Stomach (tissue), 4 donors: Measurements from ENCODE around the gene ANKS1B.

Experiments used
- EP300 ChIP-seq: sonication (generic); formaldehyde crosslinking; IDR thresholded peaks from one replicate; pipeline ENCODE4 v1.6.1; 2017; ENCODE audit warnings: antibody characterized with exemption
- POLR2AphosphoS5 ChIP-seq, 3 donors: sonication (generic); formaldehyde crosslinking; IDR thresholded peaks; one replicate each; pipeline ENCODE4 v1.6.1; 2016; ENCODE audit warnings: antibody characterized with exemption in 3 of 3
- TF ChIP-seq, protein P1 (sequence below), 7 experiments: fragments of 450-650 bp in 4 of 7; fragments of 200-600 bp in 3 of 7; sonication (generic) in 3 of 7; IDR thresholded peaks; one replicate each; pipeline ENCODE4 v1.5.1; 2016 to 2019; ENCODE audit warnings: antibody characterized with exemption in 7 of 7, control low read depth in 2 of 7, mild to moderate bottlenecking in 1 of 7

DNA sequence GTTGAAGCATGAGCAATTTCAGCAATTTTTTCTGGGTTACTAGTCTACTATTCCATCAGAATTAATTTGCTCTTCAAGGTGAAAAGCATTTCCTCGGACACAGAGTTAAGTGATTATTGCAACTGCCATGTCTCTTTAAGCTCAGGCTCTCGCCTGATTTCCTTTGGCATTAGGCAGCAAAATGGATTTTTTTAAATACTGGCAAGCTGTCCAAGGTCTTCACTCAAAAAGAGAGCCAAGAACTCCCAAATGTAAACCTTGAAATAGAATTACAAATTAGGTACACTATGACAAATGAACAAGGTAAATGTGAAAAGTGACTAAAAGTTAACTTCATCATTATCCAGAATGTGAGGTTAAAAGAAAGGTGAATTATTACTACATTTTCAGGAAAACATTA, 225.3 kb downstream of the ANKS1B start:
- TF ChIP-seq, protein P1, sequence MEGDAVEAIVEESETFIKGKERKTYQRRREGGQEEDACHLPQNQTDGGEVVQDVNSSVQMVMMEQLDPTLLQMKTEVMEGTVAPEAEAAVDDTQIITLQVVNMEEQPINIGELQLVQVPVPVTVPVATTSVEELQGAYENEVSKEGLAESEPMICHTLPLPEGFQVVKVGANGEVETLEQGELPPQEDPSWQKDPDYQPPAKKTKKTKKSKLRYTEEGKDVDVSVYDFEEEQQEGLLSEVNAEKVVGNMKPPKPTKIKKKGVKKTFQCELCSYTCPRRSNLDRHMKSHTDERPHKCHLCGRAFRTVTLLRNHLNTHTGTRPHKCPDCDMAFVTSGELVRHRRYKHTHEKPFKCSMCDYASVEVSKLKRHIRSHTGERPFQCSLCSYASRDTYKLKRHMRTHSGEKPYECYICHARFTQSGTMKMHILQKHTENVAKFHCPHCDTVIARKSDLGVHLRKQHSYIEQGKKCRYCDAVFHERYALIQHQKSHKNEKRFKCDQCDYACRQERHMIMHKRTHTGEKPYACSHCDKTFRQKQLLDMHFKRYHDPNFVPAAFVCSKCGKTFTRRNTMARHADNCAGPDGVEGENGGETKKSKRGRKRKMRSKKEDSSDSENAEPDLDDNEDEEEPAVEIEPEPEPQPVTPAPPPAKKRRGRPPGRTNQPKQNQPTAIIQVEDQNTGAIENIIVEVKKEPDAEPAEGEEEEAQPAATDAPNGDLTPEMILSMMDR (IDR thresholded peaks at IDR 0.05): no peak
- TF ChIP-seq POLR2AphosphoS5 (IDR thresholded peaks at IDR 0.05) (no peak), EP300 (no peak)
